GM23338 (cell line): ENCODE results near the gene ECHDC1.

Source experiments
- CREB1 ChIP-seq: fragments of 250-450 bp; sonication (Bioruptor Pico); IDR thresholded peaks from 2 replicates; pipeline ENCODE4 v1.5.0; 2020; ENCODE audit warnings: low read depth, mild to moderate bottlenecking, moderate library complexity
- CTCF ChIP-seq, 2 experiments: fragments of 200-600 bp in 1 of 2; sonication (generic) in 1 of 2; conservative IDR thresholded peaks; 2 replicates each; pipeline versions ENCODE4 v1.5.1 to v1.6.1; 2016 to 2017; ENCODE audit warnings: antibody characterized with exemption in 2 of 2, low read depth in 2 of 2, mild to moderate bottlenecking in 2 of 2, moderate library complexity in 1 of 2
- EZH2 ChIP-seq: fragments of 200-600 bp; sonication (generic); IDR thresholded peaks from one replicate; pipeline ENCODE4 v1.8.0; 2017; ENCODE audit warnings: antibody characterized with exemption, mild to moderate bottlenecking, low read depth; ENCODE audit not compliant: unreplicated experiment
- EZH2phosphoT487 ChIP-seq: fragments of 200-600 bp; sonication (generic); IDR thresholded peaks from one replicate; pipeline ENCODE4 v1.8.1; 2018; ENCODE audit warnings: antibody characterized with exemption; ENCODE audit not compliant: unreplicated experiment

- TF ChIP-seq EZH2, result no peak
- TF ChIP-seq EZH2phosphoT487, result no peak
- TF ChIP-seq CTCF (conservative IDR thresholded peaks at IDR 0.05; ENCODE audit: low read depth in 2 of 2), result no peak
- no peak for TF ChIP-seq CREB1 (CRISPR knock-in tag)
These were observed 2.1 kb upstream of the ECHDC1 start for GRCh38 chr6:127345521-127345920.
